Loucy (cell line): ENCODE data around the gene HAPLN2.

Experiments used
- EZH2phosphoT487 ChIP-seq: fragments of 200-600 bp; IDR thresholded peaks from 2 replicates; pipeline ENCODE4 v1.6.1; 2018; ENCODE audit warnings: antibody characterized with exemption, mild to moderate bottlenecking, moderate library complexity, borderline replicate concordance
- TF ChIP-seq, protein P1 (sequence below): fragments of 200-600 bp; sonication (generic); conservative IDR thresholded peaks from 2 replicates; pipeline ENCODE4 v1.5.1; 2014; ENCODE audit warnings: mild to moderate bottlenecking, antibody characterized with exemption, low read length

- TF ChIP-seq, protein P1, sequence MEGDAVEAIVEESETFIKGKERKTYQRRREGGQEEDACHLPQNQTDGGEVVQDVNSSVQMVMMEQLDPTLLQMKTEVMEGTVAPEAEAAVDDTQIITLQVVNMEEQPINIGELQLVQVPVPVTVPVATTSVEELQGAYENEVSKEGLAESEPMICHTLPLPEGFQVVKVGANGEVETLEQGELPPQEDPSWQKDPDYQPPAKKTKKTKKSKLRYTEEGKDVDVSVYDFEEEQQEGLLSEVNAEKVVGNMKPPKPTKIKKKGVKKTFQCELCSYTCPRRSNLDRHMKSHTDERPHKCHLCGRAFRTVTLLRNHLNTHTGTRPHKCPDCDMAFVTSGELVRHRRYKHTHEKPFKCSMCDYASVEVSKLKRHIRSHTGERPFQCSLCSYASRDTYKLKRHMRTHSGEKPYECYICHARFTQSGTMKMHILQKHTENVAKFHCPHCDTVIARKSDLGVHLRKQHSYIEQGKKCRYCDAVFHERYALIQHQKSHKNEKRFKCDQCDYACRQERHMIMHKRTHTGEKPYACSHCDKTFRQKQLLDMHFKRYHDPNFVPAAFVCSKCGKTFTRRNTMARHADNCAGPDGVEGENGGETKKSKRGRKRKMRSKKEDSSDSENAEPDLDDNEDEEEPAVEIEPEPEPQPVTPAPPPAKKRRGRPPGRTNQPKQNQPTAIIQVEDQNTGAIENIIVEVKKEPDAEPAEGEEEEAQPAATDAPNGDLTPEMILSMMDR: no peak
- no peak for TF ChIP-seq EZH2phosphoT487
These were observed 19.2 kb downstream of the HAPLN2 start for GRCh38 chr1:156638189-156638985.
